A549 (cell line): ENCODE results near the gene CEBPA.

Source experiments
- CEBPB ChIP-seq, 2 experiments: fragments of >200 bp in 1 of 2; sonication (Bioruptor Twin) in 1 of 2; formaldehyde crosslinking in 1 of 2; IDR thresholded peaks; 2 replicates each; pipeline ENCODE4 v1.6.1; 2012 to 2016
- CHD2 ChIP-seq: fragments of 150-350 bp; IDR thresholded peaks from 2 replicates; pipeline ENCODE4 v1.6.1; 2014; ENCODE audit warnings: low read length; ENCODE audit not compliant: partially characterized antibody
- CTCF ChIP-seq: fragments of >200 bp; sonication (Bioruptor Twin); formaldehyde crosslinking; IDR thresholded peaks from 3 replicates; pipeline ENCODE4 v1.5.1; 2016
- E2F6 ChIP-seq: IDR thresholded peaks from 2 replicates; pipeline ENCODE4 v1.6.1; 2012; ENCODE audit warnings: low read depth, borderline replicate concordance
- KDM1A ChIP-seq: fragments of 200-600 bp; sonication (generic); IDR thresholded peaks from 2 replicates; pipeline ENCODE4 v1.6.1; 2016; ENCODE audit warnings: low read depth, mild to moderate bottlenecking
- MAX ChIP-seq: IDR thresholded peaks from 2 replicates; pipeline ENCODE4 v1.6.1; 2012
- MYC ChIP-seq: IDR thresholded peaks from 2 replicates; pipeline ENCODE4 v1.6.1; 2012; ENCODE audit warnings: mild to moderate bottlenecking, inconsistent platforms, low read length, improper control_type of control experiment, borderline replicate concordance
- RAD21 ChIP-seq, 2 experiments: fragments of >200 bp in 1 of 2; sonication (Bioruptor Twin) in 1 of 2; formaldehyde crosslinking in 1 of 2; IDR thresholded peaks in 1 of 2; conservative IDR thresholded peaks in 1 of 2; 2 replicates in 1 of 2; 3 replicates in 1 of 2; pipeline ENCODE4 v1.6.1; 2012 to 2018; ENCODE audit warnings: inconsistent platforms in 1 of 2
- RCOR1 ChIP-seq: fragments of 150-350 bp; IDR thresholded peaks from 2 replicates; pipeline ENCODE4 v1.6.1; 2014; ENCODE audit warnings: antibody characterized with exemption, low read length, low read depth
- RNF2 ChIP-seq: fragments of 200-600 bp; sonication (generic); IDR thresholded peaks from 2 replicates; pipeline ENCODE4 v1.6.1; 2016; ENCODE audit warnings: low read depth, mild to moderate bottlenecking, antibody characterized with exemption, moderate library complexity, borderline replicate concordance
- SMC3 ChIP-seq: fragments of >200 bp; sonication (Bioruptor Twin); formaldehyde crosslinking; IDR thresholded peaks from 3 replicates; pipeline ENCODE4 v1.6.1; 2018; ENCODE audit warnings: inconsistent platforms
- TP53 ChIP-seq: fragments of 250-450 bp; sonication (Bioruptor Pico); IDR thresholded peaks from 2 replicates; pipeline ENCODE4 v1.5.0; 2021; ENCODE audit warnings: mild to moderate bottlenecking, moderate library complexity
- TF ChIP-seq, protein P1 (sequence below): fragments of 450-650 bp; IDR thresholded peaks from 2 replicates; pipeline ENCODE4 v1.6.1; 2014; ENCODE audit warnings: antibody characterized with exemption
- TF ChIP-seq, protein P2 (sequence below): IDR thresholded peaks from 2 replicates; pipeline ENCODE4 v1.6.1; 2012

DNA sequence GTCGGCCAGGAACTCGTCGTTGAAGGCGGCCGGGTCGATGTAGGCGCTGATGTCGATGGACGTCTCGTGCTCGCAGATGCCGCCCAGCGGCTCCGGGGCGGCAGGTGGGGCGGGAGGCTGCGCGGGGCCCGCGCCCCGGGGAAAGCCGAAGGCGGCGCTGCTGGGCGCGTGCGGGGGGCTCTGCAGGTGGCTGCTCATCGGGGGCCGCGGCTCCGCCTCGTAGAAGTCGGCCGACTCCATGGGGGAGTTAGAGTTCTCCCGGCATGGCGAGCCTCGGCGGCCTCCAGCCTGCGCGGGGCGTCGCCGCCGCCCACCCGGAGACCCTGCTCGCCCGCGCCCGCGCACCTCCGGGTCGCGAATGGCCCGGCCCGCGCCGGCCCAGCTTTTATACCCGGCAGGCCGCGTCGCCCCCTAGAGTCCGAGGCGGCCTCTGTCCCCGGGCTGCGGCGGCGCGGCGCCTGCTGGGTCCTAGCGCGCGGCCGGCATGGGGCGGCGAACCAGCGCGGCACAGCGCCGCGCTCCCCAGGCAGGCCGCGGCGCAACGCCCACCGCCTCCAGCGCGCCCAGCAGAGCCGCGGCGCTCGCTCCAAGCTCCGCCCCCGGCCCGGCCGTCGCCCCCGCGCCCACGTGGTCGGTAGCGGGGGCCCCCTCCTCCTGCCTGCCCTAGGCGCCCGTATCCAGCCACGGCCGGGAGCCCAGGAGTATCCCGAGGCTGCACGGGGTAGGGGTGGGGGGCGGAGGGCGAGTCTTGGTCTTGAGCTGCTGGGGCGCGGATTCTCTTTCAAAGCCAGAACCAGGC, at the start of gene CEBPA:
- TF ChIP-seq CEBPB (IDR thresholded peaks at IDR 0.05) (peak in 1 of 2 experiments; percentile 32; a peak in 1 of 4 replicates), CHD2 (no peak), SMC3 (peak; percentile 85), CTCF (peak; percentile 99), RAD21 (conservative IDR thresholded peaks at IDR 0.05 in 1 of 2, IDR thresholded peaks at IDR 0.05 in 1 of 2) (no peak; a peak in 3 of 5 replicates), E2F6 (peak; percentile 89), MYC (peak; percentile 84), KDM1A (no peak), MAX (peak; percentile 91), RNF2 (peak; percentile 74; the same call in 1 of the 2 replicates), TP53 (peak; percentile 65; the same call in 1 of the 2 replicates), RCOR1 (no peak)
- TF ChIP-seq, protein P1, sequence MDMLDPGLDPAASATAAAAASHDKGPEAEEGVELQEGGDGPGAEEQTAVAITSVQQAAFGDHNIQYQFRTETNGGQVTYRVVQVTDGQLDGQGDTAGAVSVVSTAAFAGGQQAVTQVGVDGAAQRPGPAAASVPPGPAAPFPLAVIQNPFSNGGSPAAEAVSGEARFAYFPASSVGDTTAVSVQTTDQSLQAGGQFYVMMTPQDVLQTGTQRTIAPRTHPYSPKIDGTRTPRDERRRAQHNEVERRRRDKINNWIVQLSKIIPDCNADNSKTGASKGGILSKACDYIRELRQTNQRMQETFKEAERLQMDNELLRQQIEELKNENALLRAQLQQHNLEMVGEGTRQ: peak; percentile 60
- TF ChIP-seq, protein P2, sequence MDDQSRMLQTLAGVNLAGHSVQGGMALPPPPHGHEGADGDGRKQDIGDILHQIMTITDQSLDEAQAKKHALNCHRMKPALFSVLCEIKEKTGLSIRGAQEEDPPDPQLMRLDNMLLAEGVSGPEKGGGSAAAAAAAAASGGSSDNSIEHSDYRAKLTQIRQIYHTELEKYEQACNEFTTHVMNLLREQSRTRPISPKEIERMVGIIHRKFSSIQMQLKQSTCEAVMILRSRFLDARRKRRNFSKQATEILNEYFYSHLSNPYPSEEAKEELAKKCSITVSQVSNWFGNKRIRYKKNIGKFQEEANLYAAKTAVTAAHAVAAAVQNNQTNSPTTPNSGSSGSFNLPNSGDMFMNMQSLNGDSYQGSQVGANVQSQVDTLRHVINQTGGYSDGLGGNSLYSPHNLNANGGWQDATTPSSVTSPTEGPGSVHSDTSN: peak; percentile 58; the same call in 1 of the 2 replicates
